Left kidney (tissue), 2 donors: ENCODE measurements around the gene IRF2. TPM values are rescaled to one million over a fixed set of nuclear protein-coding genes. Genes with fewer than 3 reads are reported as not detected.

Experiments used
- DNase-seq: peaks from one replicate; pipeline ENCODE4 v3.0.0-alpha.2; 2013
- polyA plus RNA-seq: library from polyadenylated mRNA; unstranded; fragments of 120-200 nt; gene quantifications from one replicate; pipeline ENCODE4 v1.2.1, GENCODE V29; 2013; ENCODE audit not compliant: insufficient read length

IRF2 gene
- polyA plus RNA-seq, 1 donor = 28.9 TPM

DNA sequence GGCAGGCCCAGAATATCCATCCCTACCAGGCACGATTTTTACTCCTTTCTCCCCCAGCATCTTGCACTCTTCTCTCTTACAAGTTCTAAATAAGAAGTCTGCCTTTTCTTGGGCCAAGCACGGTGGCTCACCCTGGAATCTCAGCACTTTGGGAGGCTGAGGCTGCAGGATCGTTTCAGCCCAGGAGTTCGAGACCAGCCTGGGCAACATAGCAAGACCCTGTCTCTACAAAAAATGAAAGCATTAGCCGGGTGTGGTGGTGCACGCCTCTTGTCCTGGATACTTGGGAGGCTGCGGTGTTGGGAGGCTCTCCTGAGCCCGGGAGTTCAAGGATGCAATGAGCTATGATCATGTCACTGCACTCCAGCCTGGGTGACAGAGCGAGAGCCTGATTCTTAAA lies 64.8 kb downstream of the IRF2 start:
- no peak for DNase-seq

DNA sequence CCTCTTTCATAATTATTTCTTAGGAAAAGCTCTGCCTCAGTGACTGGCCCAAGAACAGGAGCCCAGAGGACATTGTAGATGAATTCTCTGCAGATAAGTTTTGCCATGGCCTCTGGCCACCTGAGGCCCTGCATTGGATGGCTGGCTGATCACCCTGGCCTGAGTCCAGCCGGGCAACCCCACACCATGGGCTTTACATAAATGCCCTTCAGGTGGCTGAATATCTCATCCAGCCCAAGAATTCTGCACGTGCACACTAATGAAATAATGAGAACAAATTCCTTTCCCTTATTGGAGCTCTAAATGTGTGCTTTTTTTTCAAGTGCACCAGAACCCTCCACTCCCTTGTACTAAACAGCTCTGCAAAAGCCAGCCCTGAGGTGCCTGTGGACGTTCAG lies 65.7 kb downstream of the IRF2 start:
- DNase-seq = no peak

DNA sequence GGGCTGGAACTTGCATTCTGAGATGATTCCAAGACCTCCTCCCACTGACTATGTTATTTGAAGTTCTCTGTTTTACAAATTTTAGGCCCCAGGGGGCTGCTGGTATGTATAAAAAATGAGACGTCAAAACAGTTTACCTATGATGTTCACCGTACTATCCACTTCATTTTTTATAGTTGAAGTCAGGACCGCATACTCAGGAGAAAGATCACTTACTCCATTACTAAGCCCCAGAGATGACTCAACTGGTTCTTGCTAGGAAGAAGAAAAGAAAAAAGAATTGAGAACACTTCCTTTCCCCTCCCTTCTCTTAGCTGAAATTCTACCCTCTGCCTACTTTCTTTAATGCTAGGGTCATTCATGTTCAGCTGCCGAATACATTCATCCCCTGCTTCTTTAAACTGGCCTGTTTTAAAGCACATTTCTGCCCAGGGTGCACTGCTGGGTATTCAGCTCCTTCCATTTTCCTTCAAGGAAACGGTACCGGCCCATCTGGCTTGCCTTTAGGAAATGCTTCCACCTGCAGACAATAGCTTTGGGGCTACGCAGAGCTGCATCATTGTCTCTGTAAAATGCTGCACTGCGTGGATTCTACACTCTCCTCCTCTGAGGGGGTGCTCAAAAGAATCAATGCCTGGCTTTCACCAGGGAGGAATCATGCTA lies 66.2 kb downstream of the IRF2 start:
- DNase-seq = no peak

DNA sequence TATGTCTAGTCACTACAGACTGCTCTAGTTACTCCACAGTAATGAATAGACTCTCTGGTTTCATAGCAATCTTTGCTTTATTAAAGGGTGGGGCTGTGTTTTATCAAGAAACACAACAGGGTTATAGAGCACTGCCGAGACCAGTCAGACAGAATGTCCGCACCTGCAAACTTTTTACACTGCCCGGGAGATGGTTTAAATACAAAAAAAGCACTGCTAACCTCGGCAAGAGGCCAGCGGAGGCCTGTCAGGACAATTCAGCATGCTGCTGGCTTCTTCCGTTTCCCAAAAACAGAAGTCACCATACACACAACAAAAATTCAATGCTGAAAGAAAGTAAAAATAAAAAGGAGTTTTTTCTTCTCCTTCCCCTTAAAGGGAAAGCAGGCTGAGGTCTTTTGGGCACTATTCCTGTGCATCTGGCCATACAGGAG lies 67.4 kb downstream of the IRF2 start:
- DNase-seq = no peak

DNA sequence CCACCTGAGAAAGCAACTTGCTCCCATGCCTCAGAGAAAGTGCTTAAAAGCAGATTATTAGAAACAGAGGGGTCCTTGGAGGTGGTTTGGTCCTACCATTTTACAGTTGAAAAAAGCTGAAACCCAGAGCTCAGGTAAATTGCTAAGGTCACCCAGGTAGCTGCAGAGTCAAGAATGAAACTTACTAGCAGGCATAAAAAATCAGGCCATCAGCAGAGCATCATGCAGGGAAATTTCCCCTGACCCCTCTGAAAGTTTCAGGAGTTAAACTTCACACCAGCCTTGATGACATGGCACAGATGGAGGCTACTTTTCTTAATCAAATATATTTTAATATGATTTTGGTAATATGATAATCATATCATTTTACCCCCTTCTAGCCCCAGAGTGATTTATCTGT lies 70.3 kb downstream of the IRF2 start:
- no peak for DNase-seq

DNA sequence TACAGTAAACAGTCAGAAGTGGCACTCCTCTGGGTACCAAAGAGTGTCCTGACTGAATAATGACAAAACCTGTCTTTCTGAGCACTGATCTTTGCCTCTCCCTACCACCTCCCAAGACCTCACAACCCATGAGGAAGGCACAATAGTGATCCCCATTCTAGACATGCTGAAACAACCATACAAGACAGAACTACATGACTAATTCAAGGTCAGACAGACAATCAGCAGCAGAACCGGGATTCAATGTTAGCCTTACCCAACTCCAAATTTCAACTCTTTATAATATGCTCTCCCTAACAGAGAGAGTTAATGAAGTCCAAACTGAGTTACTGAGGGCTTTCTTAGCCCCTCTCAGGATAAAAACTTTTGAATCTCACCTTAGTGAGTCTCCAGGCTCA lies 71.0 kb downstream of the IRF2 start:
- DNase-seq = no peak

DNA sequence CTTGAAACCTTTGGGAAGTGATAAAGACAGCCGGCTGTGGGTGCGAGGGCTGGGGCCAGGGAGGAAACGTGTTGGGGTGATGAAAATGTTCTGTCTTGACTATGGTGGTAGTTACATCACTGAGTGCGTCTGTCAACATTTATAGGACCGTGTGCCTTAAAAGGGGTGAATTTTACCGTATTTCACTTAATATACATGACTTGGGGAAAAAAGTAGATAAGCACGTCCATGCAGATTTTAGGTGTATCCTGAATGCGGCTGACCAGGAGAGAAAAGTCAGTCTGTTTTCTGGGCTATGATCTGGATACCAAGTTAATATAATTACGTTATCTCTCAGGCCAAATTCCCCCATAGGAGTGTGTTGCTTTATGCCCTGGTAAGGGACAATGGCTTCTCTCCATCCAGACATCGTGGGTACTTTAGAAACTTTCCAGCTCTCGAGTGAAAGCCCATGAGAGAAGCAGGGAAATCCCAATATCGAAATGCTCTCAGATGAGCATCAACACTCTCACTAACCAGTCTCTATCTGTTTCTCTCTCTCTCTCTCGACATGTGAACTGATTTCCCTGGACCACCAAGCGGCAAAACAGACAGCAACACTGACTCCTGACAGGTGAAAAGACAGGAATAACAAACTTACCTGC lies 71.5 kb downstream of the IRF2 start:
- DNase-seq = no peak

DNA sequence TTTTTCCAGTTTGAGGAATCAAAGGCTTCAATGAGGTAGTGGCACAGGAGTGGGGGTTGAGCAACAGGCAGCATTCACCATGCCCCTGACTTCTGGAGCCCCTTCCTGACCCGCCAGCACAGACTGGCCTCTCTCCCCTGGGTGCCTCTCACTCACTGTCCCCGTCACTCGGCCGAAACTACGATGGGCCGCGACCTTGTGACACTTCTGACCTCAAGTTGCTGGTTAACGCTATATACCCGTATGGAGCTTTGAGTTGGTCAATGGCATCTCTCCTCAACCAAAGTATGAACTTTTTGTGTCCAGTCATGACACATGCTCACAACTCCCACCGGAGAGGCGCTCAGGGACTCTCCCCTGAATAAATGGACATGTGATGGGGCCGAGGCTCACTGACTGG lies 72.1 kb downstream of the IRF2 start:
- no peak for DNase-seq

DNA sequence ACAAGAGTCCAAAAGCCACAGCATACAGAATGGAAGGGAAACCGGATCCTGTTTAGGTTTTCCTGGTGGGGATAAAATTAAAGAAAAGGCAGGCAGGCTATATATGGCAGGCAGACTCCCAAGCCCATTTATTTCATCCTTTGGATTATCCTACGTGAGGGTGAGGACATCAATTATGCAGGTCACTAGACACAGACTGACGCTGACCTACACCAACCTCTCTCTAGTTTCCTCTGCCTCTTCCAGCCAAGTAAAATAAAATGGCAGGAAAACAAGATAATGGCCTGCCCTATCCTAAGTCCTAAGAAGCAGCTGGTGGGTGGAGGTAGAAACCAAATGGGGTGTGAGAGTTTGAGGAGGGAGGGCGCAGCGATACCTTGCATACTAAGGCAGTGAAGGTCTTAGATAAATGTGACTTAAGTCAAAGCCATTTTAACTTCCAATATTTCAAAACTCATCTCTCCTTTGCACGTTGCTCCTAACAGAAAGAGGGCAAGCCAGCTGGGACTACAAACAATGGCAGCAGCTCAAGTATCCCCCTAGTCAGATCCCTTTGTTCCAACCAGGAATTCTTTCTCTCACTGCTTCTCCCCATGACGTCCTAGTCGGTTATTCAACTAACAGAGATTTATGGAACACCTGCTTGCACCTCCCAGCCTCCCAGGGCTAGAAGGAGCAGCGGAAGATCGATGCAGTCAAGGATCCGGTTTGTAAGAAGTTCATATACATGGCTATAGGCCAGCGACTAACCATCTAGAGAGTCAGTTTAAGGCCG lies 72.8 kb downstream of the IRF2 start:
- DNase-seq = no peak

DNA sequence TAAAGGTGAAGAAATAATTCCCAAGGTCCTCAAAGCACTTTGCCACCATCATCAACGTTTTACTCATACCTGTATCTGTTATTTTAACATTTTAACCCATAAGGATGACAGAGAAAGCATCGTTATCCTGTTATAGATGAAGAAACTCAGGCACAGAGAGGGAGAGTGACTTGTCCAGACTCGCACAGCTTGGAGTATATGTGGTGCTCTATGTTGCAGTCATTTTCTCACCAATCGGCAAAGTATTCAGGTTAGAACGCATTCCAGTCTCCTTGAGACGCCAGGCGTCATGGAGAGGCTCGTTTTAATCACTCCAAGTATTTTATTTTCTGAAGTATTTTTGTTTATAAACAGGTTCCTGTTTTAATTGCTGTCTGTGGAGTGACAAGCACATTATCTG lies 73.5 kb downstream of the IRF2 start:
- DNase-seq = no peak

DNA sequence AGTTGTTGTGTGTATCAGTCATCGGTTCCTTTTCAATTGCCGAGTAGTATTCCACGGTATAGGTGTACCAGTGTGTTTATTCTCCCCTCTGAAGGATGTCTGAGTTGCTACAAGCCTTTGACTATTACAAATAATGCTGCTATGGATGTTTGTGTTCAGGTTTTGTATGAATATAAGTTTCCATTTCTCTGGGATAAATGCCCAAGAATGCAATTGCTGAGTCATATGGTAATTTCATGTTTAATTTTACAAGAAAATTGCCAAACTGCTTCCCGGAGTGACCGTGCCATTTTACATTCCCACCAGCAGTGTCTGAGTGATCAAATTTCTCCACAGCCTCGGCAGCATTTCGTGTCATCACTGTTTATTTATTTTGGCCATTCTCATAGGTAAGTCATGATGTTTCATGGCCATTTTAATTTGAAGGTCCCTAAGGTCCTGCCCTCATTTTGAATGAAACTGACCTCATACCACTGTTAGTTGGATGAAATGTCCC lies 73.9 kb downstream of the IRF2 start:
- no peak for DNase-seq

DNA sequence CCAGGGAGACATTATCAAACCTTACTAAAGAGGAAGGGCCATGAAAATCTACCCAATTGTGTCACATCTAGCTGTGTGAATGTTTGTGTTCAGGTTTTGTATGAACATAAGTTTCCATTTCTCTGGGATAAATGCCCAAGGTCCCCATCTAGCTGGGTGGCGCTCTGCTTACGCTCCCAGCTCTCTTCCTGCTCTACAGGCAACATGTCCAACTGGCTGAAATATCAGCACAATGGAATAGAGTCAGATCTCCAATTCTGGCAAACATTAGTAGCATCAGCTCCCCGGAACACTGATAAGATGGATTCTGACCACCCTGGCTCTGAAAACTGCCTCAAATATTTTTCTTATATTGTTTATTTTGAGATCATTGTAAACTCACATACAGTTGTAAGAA lies 74.8 kb downstream of the IRF2 start:
- DNase-seq = no peak

DNA sequence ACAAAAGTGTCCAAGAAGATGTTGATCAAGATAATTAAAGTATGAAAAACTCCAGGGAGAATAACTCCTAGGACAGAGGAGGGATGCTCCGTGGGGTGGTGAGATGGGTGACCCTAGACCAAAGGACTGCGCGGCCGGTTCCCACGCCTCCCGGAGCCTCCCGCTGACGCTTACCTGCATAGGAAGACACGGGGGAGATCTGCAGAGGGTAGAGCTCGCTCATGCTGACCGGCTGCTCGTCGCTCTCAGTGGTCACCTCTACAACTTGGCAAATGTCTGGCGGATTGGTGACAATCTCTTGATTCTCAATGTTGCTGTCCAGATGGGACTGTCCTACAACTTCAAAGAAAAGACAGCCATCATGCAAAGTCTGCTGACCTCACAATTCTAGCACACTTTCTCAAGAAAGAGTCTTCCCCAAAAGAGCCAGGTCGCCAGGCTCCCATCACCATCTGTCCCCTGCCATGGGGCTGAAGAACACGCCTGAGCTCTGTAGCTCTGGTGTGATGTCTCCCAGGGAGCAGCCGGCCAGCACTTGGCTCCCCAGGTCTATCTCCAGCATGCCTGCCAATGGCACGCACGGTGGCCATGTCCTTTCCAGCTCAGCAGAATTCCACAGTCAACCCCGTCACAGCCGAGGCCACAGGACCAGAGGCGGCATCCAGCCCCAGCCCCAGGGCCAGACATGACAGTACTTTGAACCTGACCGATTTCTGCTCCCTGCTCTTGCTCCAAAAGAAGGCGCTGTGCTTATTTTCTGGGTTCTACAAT lies 75.4 kb downstream of the IRF2 start:
- DNase-seq = no peak

DNA sequence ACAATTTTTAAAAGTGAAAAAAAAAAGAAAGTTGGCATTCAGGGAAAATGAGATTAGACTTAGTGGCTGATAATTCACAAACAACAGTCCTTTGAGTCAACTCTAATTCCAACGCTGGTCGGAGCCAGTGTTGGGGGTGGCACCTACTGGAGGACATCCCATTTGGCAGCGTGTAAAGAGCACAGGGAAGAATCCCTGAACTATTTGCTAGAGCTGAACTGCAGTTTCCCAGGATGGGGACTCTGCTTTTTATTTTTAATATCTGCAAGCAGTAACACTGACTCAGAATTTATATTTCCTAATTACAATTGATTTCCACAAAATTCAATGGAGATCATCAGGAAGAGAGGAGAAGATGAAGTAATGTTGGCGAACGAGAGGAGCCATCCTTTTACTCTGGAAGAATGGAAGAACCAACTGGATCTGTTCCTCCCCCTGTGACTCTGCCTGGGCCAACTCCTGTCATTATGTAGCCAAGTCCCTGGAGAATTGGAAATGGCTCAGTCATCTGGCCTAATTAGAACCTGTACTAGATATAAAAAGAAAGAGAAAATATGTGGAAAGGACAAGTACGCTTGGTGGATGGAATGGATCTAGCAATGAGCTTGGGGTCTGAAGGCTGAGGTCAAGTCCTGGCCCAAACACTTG lies 76.7 kb downstream of the IRF2 start:
- DNase-seq = no peak

DNA sequence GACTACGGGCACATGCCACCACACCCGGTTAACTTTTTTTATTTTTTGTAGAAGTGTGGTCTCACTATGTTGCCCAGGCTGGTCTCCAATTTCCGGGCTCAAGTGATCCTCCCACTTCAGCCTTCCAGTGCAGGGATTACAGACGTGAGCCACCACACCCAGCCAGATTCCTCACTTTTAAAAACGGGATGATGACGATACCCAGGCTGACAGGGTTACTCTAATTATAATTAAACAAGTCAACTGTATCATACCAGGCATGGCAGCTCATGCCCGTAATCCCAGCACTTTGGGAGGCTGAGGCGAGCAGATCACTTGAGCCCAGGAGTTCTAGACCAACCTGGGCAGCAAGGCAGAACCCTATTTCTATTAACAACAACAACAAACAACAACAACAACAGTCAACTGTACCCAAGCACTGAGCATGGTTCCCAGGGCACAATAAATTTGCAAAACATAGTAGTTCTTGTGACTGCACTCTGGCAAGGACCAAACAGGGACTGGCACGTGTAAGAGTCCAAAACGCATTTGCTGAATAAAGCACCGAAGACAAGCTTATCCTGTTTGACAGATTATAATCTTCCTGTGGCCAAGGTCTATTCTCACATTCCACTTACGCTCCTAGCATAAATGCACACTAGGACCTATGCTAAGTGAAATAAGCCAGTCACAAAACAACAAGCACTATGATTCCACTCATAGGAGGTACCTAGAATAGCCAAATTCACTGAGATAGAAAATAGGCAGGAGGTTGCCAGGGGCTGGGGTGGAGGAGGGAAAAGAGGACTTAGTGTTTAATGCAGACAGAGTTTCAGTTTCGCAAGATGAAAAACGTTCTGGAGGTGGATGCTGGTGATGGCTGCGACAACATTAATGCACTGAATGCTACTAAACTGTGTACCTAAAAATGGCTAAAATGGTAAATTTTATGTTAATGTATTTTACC lies 77.5 kb downstream of the IRF2 start:
- no peak for DNase-seq

DNA sequence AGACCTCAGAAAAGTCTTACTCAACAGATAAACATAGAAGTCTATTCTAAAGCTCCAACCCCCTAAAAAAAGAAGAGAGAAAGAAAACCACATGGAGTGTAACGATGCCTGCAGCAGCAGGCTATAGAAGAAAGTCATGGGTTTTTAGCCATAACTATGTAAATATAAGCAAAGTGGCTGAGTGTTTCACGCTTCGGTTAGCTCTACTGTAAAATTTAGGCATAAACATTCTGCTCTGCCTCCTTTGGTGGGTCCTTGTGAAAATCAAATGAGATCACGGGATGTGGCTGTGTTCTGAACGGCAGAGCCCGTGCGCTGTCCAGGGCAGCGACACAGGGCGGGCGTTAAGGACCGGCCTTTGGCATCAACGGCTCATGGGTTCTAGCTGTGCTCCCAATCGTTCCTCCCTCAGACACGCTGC lies 78.4 kb downstream of the IRF2 start:
- no peak for DNase-seq

DNA sequence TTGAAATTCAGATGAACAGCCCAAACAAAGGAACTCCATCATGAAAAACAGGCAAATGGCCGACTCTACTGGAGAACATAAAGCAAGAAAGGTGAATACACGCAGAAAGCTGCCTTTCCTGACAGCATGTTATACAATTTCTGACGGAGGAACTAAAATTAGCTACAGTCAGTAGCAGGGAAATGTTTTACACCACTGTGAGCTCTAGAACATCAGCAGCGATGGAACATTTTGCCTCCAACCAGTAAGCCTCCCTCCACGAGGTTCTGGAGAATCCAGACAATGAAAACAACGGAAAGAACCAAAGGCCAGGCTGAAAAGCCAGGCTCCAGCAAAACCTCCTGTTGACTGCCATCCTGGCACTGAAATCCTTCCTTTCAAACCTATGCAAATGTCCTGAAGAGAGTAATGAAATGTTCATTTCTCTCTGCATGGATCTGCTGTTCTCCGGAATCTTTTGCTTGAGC lies 78.9 kb downstream of the IRF2 start:
- DNase-seq = no peak

DNA sequence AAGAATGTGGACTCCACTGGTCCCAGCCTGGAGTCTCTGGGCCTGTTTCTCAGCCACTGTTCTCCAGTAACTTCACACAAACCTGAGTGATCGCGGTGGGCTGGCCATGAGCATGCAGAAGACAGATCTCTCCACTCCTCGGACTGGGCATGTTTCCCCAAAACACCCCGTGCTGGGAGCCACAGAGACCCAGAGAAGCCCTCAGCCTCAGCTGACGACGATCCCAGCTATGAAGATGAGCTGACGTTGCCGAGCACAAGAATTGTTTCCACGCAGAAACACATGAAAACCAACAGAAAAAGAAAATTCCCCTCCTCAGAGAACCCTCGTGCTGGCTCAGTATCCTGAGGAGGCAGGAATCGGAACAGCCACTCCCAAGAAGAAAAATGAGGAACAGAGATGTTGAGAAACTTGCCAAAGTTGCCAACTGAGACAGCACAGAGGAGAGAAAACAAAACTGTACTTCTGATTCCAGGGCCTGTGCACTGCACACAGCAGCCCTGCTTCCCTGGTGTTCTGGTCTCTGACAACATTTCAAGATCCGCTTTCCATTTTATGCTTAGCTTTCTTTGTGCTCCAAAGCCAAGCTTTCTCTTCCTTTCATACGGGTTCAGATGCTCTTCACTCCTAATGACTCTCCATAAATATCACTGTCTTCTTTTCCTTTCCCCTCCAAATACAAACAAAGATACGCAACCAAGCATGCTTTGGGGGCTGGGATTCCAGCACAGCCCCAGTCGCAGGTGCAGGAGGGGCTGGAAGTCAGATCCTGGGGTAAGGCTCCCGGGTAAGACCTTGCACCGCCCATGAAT lies 81.4 kb downstream of the IRF2 start:
- DNase-seq = no peak

DNA sequence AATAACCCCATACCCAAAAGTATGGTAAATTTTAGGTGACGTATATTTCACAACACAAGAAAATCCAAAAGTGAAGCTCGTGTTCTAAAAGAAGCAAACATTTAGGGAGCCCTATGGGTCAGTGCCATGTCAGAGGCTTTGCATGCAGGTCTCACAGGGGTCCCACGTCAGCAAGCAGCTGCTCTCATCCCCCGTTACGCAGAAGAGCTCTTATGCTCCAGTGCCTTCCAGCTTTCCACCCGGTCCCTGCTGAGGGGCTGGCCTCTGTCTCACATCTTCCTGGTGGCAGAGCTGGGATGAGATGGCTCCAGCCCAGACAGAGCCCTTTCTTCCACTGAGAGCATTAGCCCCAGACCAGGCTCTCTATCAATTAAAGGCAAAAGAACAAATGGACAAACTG lies 82.0 kb downstream of the IRF2 start:
- no peak for DNase-seq
